Muscle layer of colon (tissue), 2 donors: ENCODE data around the gene ATP2A3.

Source experiments
- H3K27ac ChIP-seq: one replicate; pipeline ENCODE4 v1.7.0; 2013; ENCODE audit warnings: low read depth, mild to moderate bottlenecking, low read length, moderate library complexity
- H3K27me3 ChIP-seq, 2 donors: one replicate each; pipeline ENCODE4 v1.7.0; 2013; ENCODE audit warnings: low read length in 2 of 2, mild to moderate bottlenecking in 2 of 2; ENCODE audit not compliant: insufficient read depth in 2 of 2, control insufficient read depth in 1 of 2
- H3K36me3 ChIP-seq: one replicate; pipeline ENCODE4 v1.7.0; 2013; ENCODE audit warnings: mild to moderate bottlenecking, low read length; ENCODE audit not compliant: insufficient read depth
- H3K4me1 ChIP-seq: one replicate; pipeline ENCODE4 v1.7.0; 2013; ENCODE audit warnings: mild to moderate bottlenecking, low read length; ENCODE audit not compliant: insufficient read depth
- H3K4me3 ChIP-seq, 2 donors: one replicate each; pipeline ENCODE4 v1.7.0; 2013; ENCODE audit warnings: low read length in 2 of 2, low read depth in 1 of 2, mild to moderate bottlenecking in 1 of 2, moderate library complexity in 1 of 2
- H3K9ac ChIP-seq: one replicate; pipeline ENCODE4 v1.7.0; 2013; ENCODE audit warnings: low read length
- H3K9me3 ChIP-seq: one replicate; pipeline ENCODE4 v1.7.0; 2013; ENCODE audit warnings: mild to moderate bottlenecking, low read length
- donor health status: abdominal sarcoma.
- donor health status: Adenocarcinoma of cecum.

The ATP2A3 gene

GRCh38 chr17:3897731-3898130 lies 66.5 kb downstream of the ATP2A3 start:
- H3K36me3 ChIP-seq = no peaks in the 10 kb centered on the region

GRCh38 chr17:3896968-3897235 lies 67.3 kb downstream of the ATP2A3 start:
- peaks cover 8% of the 10 kb centered on the region for H3K4me1 ChIP-seq
- no peak overlapping the region for H3K27ac ChIP-seq
- H3K4me3 ChIP-seq = no peak overlapping the region
- no peaks in the 10 kb centered on the region for H3K9me3 ChIP-seq
- no peak overlapping the region for H3K9ac ChIP-seq
- H3K27me3 ChIP-seq = no peaks in the 10 kb centered on the region
- H3K36me3 ChIP-seq = no peaks in the 10 kb centered on the region

More at GRCh38 chr17:3897731-3898130, 66.5 kb downstream of the ATP2A3 start:
- Histone ChIP-seq H3K27me3 (no peaks in the 10 kb centered on the region), H3K4me3 (no peak overlapping the region), H3K4me1 (peaks cover 7% of the 10 kb centered on the region), H3K9me3 (no peaks in the 10 kb centered on the region), H3K9ac (no peak overlapping the region), H3K27ac (no peak overlapping the region)

- Histone ChIP-seq H3K4me1 (peaks cover 14% of the 10 kb centered on the region), H3K9me3 (no peaks in the 10 kb centered on the region), H3K9ac (no peak overlapping the region), H3K27ac (no peak overlapping the region), H3K27me3 (no peaks in the 10 kb centered on the region), H3K4me3 (no peak overlapping the region), H3K36me3 (no peaks in the 10 kb centered on the region)
These were observed 67.9 kb downstream of the ATP2A3 start for GRCh38 chr17:3896108-3896967.

GRCh38 chr17:3895354-3895753 lies 68.9 kb downstream of the ATP2A3 start:
- no peak overlapping the region for H3K4me3 ChIP-seq
- no peaks in the 10 kb centered on the region for H3K27me3 ChIP-seq
- no peaks in the 10 kb centered on the region for H3K36me3 ChIP-seq
- no peak overlapping the region for H3K9ac ChIP-seq
- no peak overlapping the region for H3K27ac ChIP-seq
- peaks cover 24% of the 10 kb centered on the region for H3K4me1 ChIP-seq
- H3K9me3 ChIP-seq = no peaks in the 10 kb centered on the region

GRCh38 chr17:3894911-3895343 lies 69.3 kb downstream of the ATP2A3 start:
- peak overlapping the region; percentile 16 for H3K27ac ChIP-seq
- peaks cover 28% of the 10 kb centered on the region for H3K4me1 ChIP-seq
- no peaks in the 10 kb centered on the region for H3K9me3 ChIP-seq
- no peaks in the 10 kb centered on the region for H3K36me3 ChIP-seq
- H3K4me3 ChIP-seq = no peak overlapping the region
- no peaks in the 10 kb centered on the region for H3K27me3 ChIP-seq
- H3K9ac ChIP-seq = no peak overlapping the region

- no peak overlapping the region for H3K4me3 ChIP-seq
- no peaks in the 10 kb centered on the region for H3K27me3 ChIP-seq
- H3K27ac ChIP-seq = peak overlapping the region; percentile 67
- no peak overlapping the region for H3K9ac ChIP-seq
- H3K36me3 ChIP-seq = no peaks in the 10 kb centered on the region
- H3K4me1 ChIP-seq = peaks cover 36% of the 10 kb centered on the region
- H3K9me3 ChIP-seq = no peaks in the 10 kb centered on the region
These were observed 70.0 kb downstream of the ATP2A3 start for GRCh38 chr17:3894188-3894587.

- Histone ChIP-seq H3K4me3 (peak overlapping the region in 1 of 2 donors; percentile 49), H3K9ac (no peak overlapping the region), H3K27ac (peak overlapping the region; percentile 67), H3K9me3 (no peaks in the 10 kb centered on the region), H3K4me1 (peaks cover 40% of the 10 kb centered on the region), H3K36me3 (no peaks in the 10 kb centered on the region), H3K27me3 (no peaks in the 10 kb centered on the region)
These were observed 70.5 kb downstream of the ATP2A3 start for GRCh38 chr17:3893720-3894116.

GRCh38 chr17:3893003-3893719 lies 71.1 kb downstream of the ATP2A3 start, which contains the start of gene CAMKK1:
CAMKK1 (minus strand) TSS chr17:3893053; CDS start chr17:3885687, 7,366 bp downstream.
- H3K4me1 ChIP-seq = peaks cover 46% of the 10 kb centered on the region
- no peaks in the 10 kb centered on the region for H3K9me3 ChIP-seq
- no peaks in the 10 kb centered on the region for H3K36me3 ChIP-seq
- H3K27me3 ChIP-seq = no peaks in the 10 kb centered on the region
- H3K27ac ChIP-seq = peak within 1 kb of the TSS; percentile 85
- H3K9ac ChIP-seq = no peak within 1 kb of the TSS
- H3K4me3 ChIP-seq = peak within 1 kb of the TSS; percentile 58 to 77

- H3K9ac ChIP-seq = no peak overlapping the region
- H3K4me3 ChIP-seq = peak overlapping the region; percentile 58 to 77
- no peaks in the 10 kb centered on the region for H3K27me3 ChIP-seq
- no peaks in the 10 kb centered on the region for H3K36me3 ChIP-seq
- peak overlapping the region; percentile 85 for H3K27ac ChIP-seq
- no peaks in the 10 kb centered on the region for H3K9me3 ChIP-seq
- peaks cover 54% of the 10 kb centered on the region for H3K4me1 ChIP-seq
These were observed 71.9 kb downstream of the ATP2A3 start for GRCh38 chr17:3892095-3892998.

- peak overlapping the region; percentile 58 to 77 for H3K4me3 ChIP-seq
- no peaks in the 10 kb centered on the region for H3K27me3 ChIP-seq
- no peaks in the 10 kb centered on the region for H3K9me3 ChIP-seq
- peak overlapping the region; percentile 85 for H3K27ac ChIP-seq
- peaks cover 61% of the 10 kb centered on the region for H3K4me1 ChIP-seq
- H3K36me3 ChIP-seq = no peaks in the 10 kb centered on the region
- no peak overlapping the region for H3K9ac ChIP-seq
These were observed 72.6 kb downstream of the ATP2A3 start for GRCh38 chr17:3891626-3892094.

- Histone ChIP-seq H3K27ac (peak overlapping the region; percentile 85), H3K27me3 (no peaks in the 10 kb centered on the region), H3K9me3 (no peaks in the 10 kb centered on the region), H3K9ac (peak overlapping the region; percentile 10), H3K4me3 (peak overlapping the region in 1 of 2 donors; percentile 12), H3K4me1 (peaks cover 62% of the 10 kb centered on the region), H3K36me3 (no peaks in the 10 kb centered on the region)
These were observed 73.4 kb downstream of the ATP2A3 start for GRCh38 chr17:3890878-3891219.
